Measurements from ENCODE around the gene LCAT. TPM values are rescaled to one million over a fixed set of nuclear protein-coding genes. Genes with fewer than 3 reads are reported as not detected.

The LCAT gene
- total RNA-seq, 1 experiment from 2014 or later, result 8.1 TPM

Other genes starting within 250 kb of the LCAT start
- gene GFOD2, start 224.8 kb downstream of the LCAT start, total RNA-seq (2014; rRNA removed; shearing (Covaris generic)), result 26.2 TPM in 2 replicates
- 3.0 and 5.9 TPM in 2 replicates for gene RANBP10, start 137.6 kb downstream of the LCAT start, total RNA-seq (2014; rRNA removed; shearing (Covaris generic))
- 0.49 and 0.95 TPM in 2 replicates for gene TSNAXIP1, start 137.2 kb downstream of the LCAT start, total RNA-seq (2014; rRNA removed; shearing (Covaris generic))
- gene THAP11, start 101.8 kb downstream of the LCAT start, total RNA-seq (2014; rRNA removed; shearing (Covaris generic)), result 38.6 and 50.8 TPM in 2 replicates
- gene NUTF2, start 97.2 kb downstream of the LCAT start, total RNA-seq (2014; rRNA removed; shearing (Covaris generic)), result 419 and 444 TPM in 2 replicates
- gene CENPT, start 96.4 kb downstream of the LCAT start, total RNA-seq (2014; rRNA removed; shearing (Covaris generic)), result 27.6 and 41.8 TPM in 2 replicates
- gene EDC4, start 71.1 kb downstream of the LCAT start, total RNA-seq (2014; rRNA removed; shearing (Covaris generic)), result 40.0 and 80.9 TPM in 2 replicates
- gene NRN1L, start 59.2 kb downstream of the LCAT start, total RNA-seq (2014; rRNA removed; shearing (Covaris generic)), result not detected in 2 replicates
- 34.4 and 40.8 TPM in 2 replicates for gene PSKH1, start 50.9 kb downstream of the LCAT start, total RNA-seq (2014; rRNA removed; shearing (Covaris generic))
- 0.18 TPM in 1 of 2 replicates, not detected in the other for gene CTRL, start 12.3 kb downstream of the LCAT start, total RNA-seq (2014; rRNA removed; shearing (Covaris generic))
- gene PSMB10, start 7.3 kb downstream of the LCAT start, total RNA-seq (2014; rRNA removed; shearing (Covaris generic)), result 17.1 and 26.2 TPM in 2 replicates
- 30.0 and 46.2 TPM in 2 replicates for gene SLC12A4, start 24.5 kb upstream of the LCAT start, total RNA-seq (2014; rRNA removed; shearing (Covaris generic))
- not detected in 2 replicates for gene DPEP3, start 36.4 kb upstream of the LCAT start, total RNA-seq (2014; rRNA removed; shearing (Covaris generic))
- gene DPEP2, start 55.4 kb upstream of the LCAT start, total RNA-seq (2014; rRNA removed; shearing (Covaris generic)), result 0.31 TPM in 1 of 2 replicates, not detected in the other
- gene DPEP2NB, start 71.8 kb upstream of the LCAT start, total RNA-seq (2014; rRNA removed; shearing (Covaris generic)), result not detected in 2 replicates
- gene DDX28, start 79.1 kb upstream of the LCAT start, total RNA-seq (2014; rRNA removed; shearing (Covaris generic)), result 49.0 and 63.4 TPM in 2 replicates
- 17.0 and 19.3 TPM in 2 replicates for gene DUS2, start 79.2 kb upstream of the LCAT start, total RNA-seq (2014; rRNA removed; shearing (Covaris generic))
- 16.3 and 26.9 TPM in 2 replicates for gene NFATC3, start 141.2 kb upstream of the LCAT start, total RNA-seq (2014; rRNA removed; shearing (Covaris generic))

All from G401 (cell line).